Gastrocnemius medialis (tissue), 4 donors: ENCODE results near the gene FAM117A. TPM values are rescaled to one million over a fixed set of nuclear protein-coding genes. Genes with fewer than 3 reads are reported as not detected.

Experiments used
- ATAC-seq, 2 donors: fragments of 150-250 bp; one replicate each; pipeline ENCODE4 v1.9.1; 2016
- DNase-seq, 2 donors: peaks; one replicate each; pipeline ENCODE4 v3.0.0-alpha.2; 2019
- H3K27ac ChIP-seq, 4 donors: fragments of 200-600 bp; sonication (generic); 1 replicate in 1 of 4; 2 replicates in 3 of 4; pipeline ENCODE4 v1.5.1; 2016 to 2018; ENCODE audit warnings: mild to moderate bottlenecking in 2 of 4, moderate library complexity in 1 of 4
- H3K27me3 ChIP-seq, 3 donors: fragments of 200-600 bp; sonication (generic) in 2 of 3; 1 replicate in 1 of 3; 2 replicates in 2 of 3; pipeline versions ENCODE4 v1.5.1 to v1.6.0; 2016 to 2019; ENCODE audit warnings: mild to moderate bottlenecking in 1 of 3, moderate library complexity in 1 of 3
- H3K36me3 ChIP-seq, 2 donors: fragments of 200-600 bp; sonication (generic) in 1 of 2; one replicate each; pipeline ENCODE4 v1.5.1; 2017 to 2018
- H3K4me1 ChIP-seq, 2 donors: fragments of 200-600 bp; sonication (generic) in 1 of 2; one replicate each; pipeline ENCODE4 v1.5.1; 2016 to 2017; ENCODE audit warnings: mild to moderate bottlenecking in 2 of 2
- H3K4me3 ChIP-seq, 4 donors: fragments of 200-600 bp; sonication (generic) in 3 of 4; 1 replicate in 1 of 4; 2 replicates in 3 of 4; pipeline ENCODE4 v1.5.1; 2016 to 2019; ENCODE audit warnings: mild to moderate bottlenecking in 2 of 4
- H3K9me3 ChIP-seq, 3 donors: fragments of 200-600 bp; sonication (generic) in 2 of 3; 1 replicate in 1 of 3; 2 replicates in 2 of 3; pipeline ENCODE4 v1.5.1; 2016 to 2019
- CTCF ChIP-seq, 5 experiments: fragments of 450-650 bp in 3 of 5; fragments of 200-600 bp in 2 of 5; sonication (generic) in 2 of 5; IDR thresholded peaks in 4 of 5; conservative IDR thresholded peaks in 1 of 5; 1 replicate in 4 of 5; 2 replicates in 1 of 5; pipeline ENCODE4 v1.5.1; 2016 to 2019; ENCODE audit warnings: antibody characterized with exemption in 5 of 5, mild to moderate bottlenecking in 3 of 5, moderate library complexity in 3 of 5
- POLR2A ChIP-seq, 2 donors: fragments of 450-650 bp; IDR thresholded peaks; one replicate each; pipeline ENCODE4 v1.6.1; 2017; ENCODE audit warnings: antibody characterized with exemption in 2 of 2, mild to moderate bottlenecking in 2 of 2, moderate library complexity in 2 of 2
- in situ Hi-C, 4 donors: fragments of 200-750 bp; cut with MboI; loops; one replicate each; pipeline versions ENCODE4 v1.15.0 to v1.8.0; 2017; ENCODE audit warnings: low sequenced_read_pairs in 4 of 4
- intact Hi-C: fragments of 100-400 bp; cut with DNase I; formaldehyde crosslinking; loops from one replicate; pipeline ENCODE4 v1.15.1; 2023; ENCODE audit warnings: low total_unique reads
- total RNA-seq, 4 donors: library from RNA; depleted of rRNA; stranded (reverse); fragments of >200 nt; gene quantifications; one replicate each; pipeline versions ENCODE4 v1.1.0 to v1.2.3, GENCODE V29; 2016

Gene FAM117A
- total RNA-seq, 4 donors from 2014 or later: 2.6 to 4.9 (median 3.3) TPM

- TF ChIP-seq POLR2A (IDR thresholded peaks at IDR 0.05) (no peak), CTCF (IDR thresholded peaks at IDR 0.05 in 4 of 5, conservative IDR thresholded peaks at IDR 0.05 in 1 of 5) (no peak)
- Histone ChIP-seq H3K4me1 (peaks cover 21 to 24% of the 10 kb centered on the region in 2 donors), H3K4me3 (peak overlapping the region; percentile 60 to 99 (median 93)), H3K9me3 (no peaks in the 10 kb centered on the region), H3K36me3 (peaks cover 0 to 23% of the 10 kb centered on the region in 2 donors), H3K27me3 (no peaks in the 10 kb centered on the region), H3K27ac (peak overlapping the region; percentile 87 to 96 (median 94))
- ATAC-seq: no peak
- in situ Hi-C loops: loop anchor here in 2 of 4 donors (5.0 to 25.0 kb wide), 3 partner anchors 74 to 296 kb away; partner anchors contain the start of genes KAT7 (in 1 of the 2) and PHB1 (in 1 of the 2)
- intact Hi-C loops: loop anchor here (1.0 to 10.0 kb wide), 5 partner anchors 54 to 294 kb away; partner anchors contain the start of genes FAM117A, KAT7, NGFR and PHB1
- no peak for DNase-seq
These were observed 55.3 kb downstream of the FAM117A start for GRCh38 chr17:49708515-49709183.

GRCh38 chr17:49707608-49708514 lies 56.1 kb downstream of the FAM117A start, which contains the start of gene SLC35B1:
TSS of gene SLC35B1 (minus strand) at chr17:49707964. CDS start at chr17:49707833, 131 bp downstream.
- TF ChIP-seq POLR2A (IDR thresholded peaks at IDR 0.05) (peak; percentile 65 to 82), CTCF (IDR thresholded peaks at IDR 0.05 in 4 of 5, conservative IDR thresholded peaks at IDR 0.05 in 1 of 5) (peak; percentile 54 to 77 (median 68))
- H3K9me3 ChIP-seq: no peaks in the 10 kb centered on the region
- peaks cover 21 to 24% of the 10 kb centered on the region in 2 donors for H3K4me1 ChIP-seq
- peak within 1 kb of the TSS; percentile 87 to 96 (median 94) for H3K27ac ChIP-seq
- H3K4me3 ChIP-seq: peak within 1 kb of the TSS; percentile 84 to 99 (median 93)
- ATAC-seq: peak; percentile 99
- peak; percentile 99 for DNase-seq
- intact Hi-C loops: loop anchor here (1.0 to 10.0 kb wide), 5 partner anchors 54 to 293 kb away; partner anchors contain the start of genes FAM117A, KAT7, NGFR and PHB1
- no peaks in the 10 kb centered on the region for H3K27me3 ChIP-seq
- in situ Hi-C loops: loop anchor here in 2 of 4 donors (5.0 to 25.0 kb wide), 3 partner anchors 74 to 296 kb away; partner anchors contain the start of genes KAT7 (in 1 of the 2) and PHB1 (in 1 of the 2)
- H3K36me3 ChIP-seq: peaks cover 0 to 31% of the 10 kb centered on the region in 2 donors

- peaks cover 21 to 24% of the 10 kb centered on the region in 2 donors for H3K4me1 ChIP-seq
These were observed 56.7 kb downstream of the FAM117A start for GRCh38 chr17:49707246-49707607.

More at GRCh38 chr17:49707246-49707607, 56.7 kb downstream of the FAM117A start:
- H3K27ac ChIP-seq: peak overlapping the region; percentile 87 to 96 (median 94)
- in situ Hi-C loops: loop anchor here in 2 of 4 donors (5.0 to 25.0 kb wide), 3 partner anchors 75 to 295 kb away; partner anchors contain the start of genes KAT7 (in 1 of the 2) and PHB1 (in 1 of the 2)
- DNase-seq (no peak), ATAC-seq (no peak)
- H3K9me3 ChIP-seq: no peaks in the 10 kb centered on the region
- intact Hi-C loops: loop anchor here (5.0 to 10.0 kb wide), 4 partner anchors 55 to 292 kb away; partner anchors contain the start of genes FAM117A, NGFR and PHB1
- H3K27me3 ChIP-seq: no peaks in the 10 kb centered on the region
- TF ChIP-seq CTCF (IDR thresholded peaks at IDR 0.05 in 4 of 5, conservative IDR thresholded peaks at IDR 0.05 in 1 of 5): no peak
- TF ChIP-seq POLR2A (IDR thresholded peaks at IDR 0.05): no peak
- H3K4me3 ChIP-seq: peak overlapping the region; percentile 84 to 99 (median 93)
- H3K36me3 ChIP-seq: peaks cover 0 to 37% of the 10 kb centered on the region in 2 donors
